ENCODE results near the gene TEPSIN.

Gene TEPSIN

DNA sequence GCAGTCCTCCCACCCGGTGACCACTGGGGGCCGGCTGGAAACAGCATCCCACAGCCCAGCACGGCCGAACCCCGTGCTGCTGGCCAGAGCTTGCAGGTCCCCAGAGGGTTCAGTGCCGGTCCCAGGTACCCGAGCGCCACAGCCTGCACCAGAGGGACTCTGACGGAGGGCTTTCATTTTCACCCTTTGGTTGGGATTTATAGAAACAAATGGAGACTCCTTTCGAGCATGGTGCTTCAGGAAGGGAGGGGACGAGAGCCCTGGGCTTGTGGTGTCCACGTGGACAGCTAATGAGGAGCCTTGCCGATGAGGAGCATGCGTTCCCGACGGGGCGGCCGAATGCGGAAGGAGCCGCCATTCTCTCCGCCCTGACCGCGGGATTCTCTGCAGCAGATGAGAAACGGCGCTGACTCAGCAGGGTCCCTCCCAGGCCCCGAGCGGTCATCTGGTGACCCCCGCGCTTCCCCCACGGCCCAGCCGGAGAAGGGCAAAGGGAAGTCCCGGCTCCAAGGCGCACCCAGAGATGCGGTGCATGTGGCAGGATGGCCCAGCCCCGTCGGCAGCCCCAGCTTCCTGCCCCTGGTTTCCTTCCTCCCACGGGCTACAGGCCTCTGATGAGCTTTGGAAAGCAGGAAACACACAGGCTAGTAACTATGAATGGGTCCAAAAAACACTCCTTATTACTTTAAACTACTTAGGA is 46.5 kb upstream of the TEPSIN start:
- TF ChIP-seq, protein P1, sequence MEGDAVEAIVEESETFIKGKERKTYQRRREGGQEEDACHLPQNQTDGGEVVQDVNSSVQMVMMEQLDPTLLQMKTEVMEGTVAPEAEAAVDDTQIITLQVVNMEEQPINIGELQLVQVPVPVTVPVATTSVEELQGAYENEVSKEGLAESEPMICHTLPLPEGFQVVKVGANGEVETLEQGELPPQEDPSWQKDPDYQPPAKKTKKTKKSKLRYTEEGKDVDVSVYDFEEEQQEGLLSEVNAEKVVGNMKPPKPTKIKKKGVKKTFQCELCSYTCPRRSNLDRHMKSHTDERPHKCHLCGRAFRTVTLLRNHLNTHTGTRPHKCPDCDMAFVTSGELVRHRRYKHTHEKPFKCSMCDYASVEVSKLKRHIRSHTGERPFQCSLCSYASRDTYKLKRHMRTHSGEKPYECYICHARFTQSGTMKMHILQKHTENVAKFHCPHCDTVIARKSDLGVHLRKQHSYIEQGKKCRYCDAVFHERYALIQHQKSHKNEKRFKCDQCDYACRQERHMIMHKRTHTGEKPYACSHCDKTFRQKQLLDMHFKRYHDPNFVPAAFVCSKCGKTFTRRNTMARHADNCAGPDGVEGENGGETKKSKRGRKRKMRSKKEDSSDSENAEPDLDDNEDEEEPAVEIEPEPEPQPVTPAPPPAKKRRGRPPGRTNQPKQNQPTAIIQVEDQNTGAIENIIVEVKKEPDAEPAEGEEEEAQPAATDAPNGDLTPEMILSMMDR (IDR thresholded peaks at IDR 0.05; ENCODE audit: borderline replicate concordance, insufficient read depth, low read depth, low read length): no peak
- peak overlapping the region; percentile 66 for H3K4me3 ChIP-seq (ENCODE audit: low read depth, low read length)

DNA sequence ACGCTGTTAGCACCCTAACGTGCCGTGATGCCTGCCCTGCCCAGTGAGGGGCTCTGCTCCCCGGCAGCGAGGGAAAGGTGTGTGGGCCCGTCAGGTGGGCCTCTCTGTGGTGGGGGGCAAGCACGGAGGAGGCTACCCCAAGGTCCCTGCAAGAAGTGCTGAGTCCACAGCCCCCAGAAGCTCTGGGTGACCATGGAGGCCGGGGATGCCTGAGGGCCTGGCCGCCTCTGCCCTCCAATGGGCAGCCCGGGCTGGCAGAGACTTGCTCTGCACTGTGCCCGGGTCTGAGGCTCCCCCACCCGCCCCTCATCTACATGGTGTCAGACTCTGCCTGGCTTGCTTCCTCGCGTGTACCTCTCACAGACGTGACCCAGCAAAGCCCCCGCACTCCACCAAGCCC is 44.0 kb upstream of the TEPSIN start:
- H3K4me3 ChIP-seq (ENCODE audit: low read depth, low read length): no peak overlapping the region
- TF ChIP-seq, protein P1 (IDR thresholded peaks at IDR 0.05; ENCODE audit: borderline replicate concordance, insufficient read depth, low read depth, low read length): no peak

DNA sequence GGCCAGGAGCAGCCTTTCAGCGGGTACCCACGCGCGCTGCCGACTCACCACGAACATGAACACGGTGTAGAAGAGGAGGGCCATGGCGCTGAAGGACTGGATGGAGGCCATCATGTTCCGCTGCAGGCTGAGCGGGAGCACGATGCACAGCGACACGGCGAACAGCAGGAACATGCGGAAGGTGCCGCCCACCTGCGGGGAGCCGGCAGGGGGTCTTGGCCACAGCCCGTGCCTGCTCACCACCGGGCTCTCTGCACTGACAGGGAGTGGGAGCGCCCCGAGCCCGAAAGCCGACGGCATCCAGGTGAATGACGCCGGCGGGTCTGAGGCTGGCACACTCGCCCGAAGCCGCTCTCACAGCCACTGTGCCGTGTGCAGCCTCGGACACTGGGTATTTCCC is 43.3 kb upstream of the TEPSIN start:
- no peak overlapping the region for H3K4me3 ChIP-seq (ENCODE audit: low read depth, low read length)
- TF ChIP-seq, protein P1 (IDR thresholded peaks at IDR 0.05; ENCODE audit: borderline replicate concordance, insufficient read depth, low read depth, low read length): no peak

DNA sequence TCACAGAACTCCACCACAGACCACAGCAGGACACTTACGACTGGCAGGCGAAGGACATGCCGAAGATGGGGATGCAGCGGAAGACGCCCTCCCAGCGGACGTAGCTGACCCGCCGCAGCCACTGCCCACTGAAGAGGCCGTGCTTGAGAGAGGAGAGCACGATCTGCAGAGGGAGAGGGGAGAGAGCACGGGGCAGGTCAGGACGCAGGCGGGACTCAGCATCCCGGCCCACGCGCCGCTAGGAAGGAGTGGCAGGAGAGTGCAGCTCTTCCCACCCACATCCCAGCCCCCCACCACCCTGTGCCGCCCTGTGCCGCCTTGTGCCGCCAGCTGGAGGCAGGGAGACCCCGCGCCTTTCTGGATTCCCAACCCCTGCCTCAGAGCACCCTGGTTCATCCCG is 41.7 kb upstream of the TEPSIN start:
- TF ChIP-seq, protein P1 (IDR thresholded peaks at IDR 0.05; ENCODE audit: borderline replicate concordance, insufficient read depth, low read depth, low read length): no peak

DNA sequence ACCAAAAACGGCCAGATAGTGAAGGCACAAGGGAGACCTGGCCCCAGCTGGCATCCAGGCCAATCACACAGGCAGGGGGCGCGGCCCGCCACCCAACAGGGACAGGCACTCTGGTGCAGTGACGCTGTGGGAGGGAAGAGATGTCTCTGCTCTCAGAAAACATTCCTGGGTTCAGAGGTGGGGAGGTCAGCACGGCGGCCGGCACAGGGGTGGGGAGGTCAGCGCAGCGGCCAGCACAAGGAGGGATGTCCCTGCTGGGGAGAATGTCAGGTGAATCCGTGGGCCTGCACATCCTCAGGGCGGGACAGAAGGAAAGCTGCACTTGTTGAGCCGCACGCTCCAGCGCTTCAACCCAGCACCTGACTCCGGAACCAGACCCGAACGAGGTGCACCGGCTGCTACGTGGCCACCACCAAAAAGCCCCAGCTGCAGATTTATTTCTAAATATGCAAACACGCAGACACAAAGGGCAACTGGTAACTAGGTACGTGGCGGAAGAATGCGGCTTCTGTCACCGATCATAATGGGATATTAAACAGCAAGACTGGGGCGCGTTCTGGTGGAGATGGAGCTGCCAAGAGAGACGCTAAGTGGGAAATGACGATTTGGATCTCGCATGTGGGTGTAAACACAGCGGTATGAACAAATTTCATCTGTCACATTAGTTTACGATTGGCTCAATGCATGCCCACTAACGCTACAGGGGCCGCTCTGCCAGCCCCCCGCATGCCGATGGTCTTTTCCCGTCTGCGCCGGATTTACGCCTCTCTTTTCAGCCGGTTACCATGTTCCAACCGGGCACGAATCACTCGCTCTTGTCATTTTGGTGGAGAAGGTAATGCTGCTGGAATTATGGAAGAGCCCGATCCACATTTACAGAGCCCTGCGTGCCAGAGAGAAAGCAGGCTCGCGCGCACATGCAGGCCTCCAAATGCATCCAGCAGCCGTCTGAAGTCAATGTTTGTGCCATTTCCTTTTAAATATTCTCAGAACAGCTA is 40.7 kb upstream of the TEPSIN start:
- TF ChIP-seq, protein P1 (IDR thresholded peaks at IDR 0.05; ENCODE audit: borderline replicate concordance, insufficient read depth, low read depth, low read length): no peak
- H3K4me3 ChIP-seq (ENCODE audit: low read depth, low read length): no peak overlapping the region

More for the DNA sequence above, 41.7 kb upstream of the TEPSIN start:
- H3K4me3 ChIP-seq (ENCODE audit: low read depth, low read length): no peak overlapping the region

DNA sequence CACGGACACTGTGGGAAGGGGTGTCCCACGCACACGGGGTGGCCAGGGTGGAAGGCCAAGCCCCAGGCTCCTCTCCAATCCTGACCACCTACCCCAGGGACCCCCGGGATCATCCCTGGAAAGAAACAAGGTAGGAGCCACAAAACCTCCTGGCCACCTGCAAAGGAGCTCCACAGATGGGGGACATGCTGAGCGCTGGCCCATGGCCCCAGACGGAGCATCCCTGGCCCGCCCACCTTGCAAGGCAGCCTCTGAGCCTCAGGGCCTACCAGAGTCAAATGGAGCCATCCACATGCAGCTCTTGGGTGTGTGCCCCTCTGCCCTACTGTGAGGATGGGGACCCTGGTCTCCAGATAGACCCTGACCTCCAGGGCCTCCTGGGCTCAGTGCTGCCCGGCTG is 40.0 kb upstream of the TEPSIN start:
- TF ChIP-seq, protein P1 (IDR thresholded peaks at IDR 0.05; ENCODE audit: borderline replicate concordance, insufficient read depth, low read depth, low read length): no peak
- no peak overlapping the region for H3K4me3 ChIP-seq (ENCODE audit: low read depth, low read length)

Measured in GM12875 (cell line).